HepG2 (cell line): ENCODE measurements around the gene DTX2.
"Not testable (repeated sequence)": the region's sequence is repeated elsewhere in the genome, so short reads cannot be mapped to it uniquely, and the experiment has no call there.

Experiments
- CTCF ChIP-seq: sonication (generic); formaldehyde crosslinking; IDR thresholded peaks from 2 replicates; pipeline ENCODE4 v1.5.0; 2020; ENCODE audit warnings: mild to moderate bottlenecking, missing genetic modification reagents, moderate library complexity
- EZH2 ChIP-seq: conservative IDR thresholded peaks from 2 replicates; pipeline ENCODE4 v1.6.1; 2012; ENCODE audit warnings: mild to moderate bottlenecking, low read depth, low read length, moderate library complexity
- NR2F6 ChIP-seq, 2 experiments: IDR thresholded peaks; 2 replicates each; pipeline ENCODE4 v1.6.1; 2016; ENCODE audit warnings: antibody characterized with exemption in 1 of 2, mild to moderate bottlenecking in 1 of 2
- REST ChIP-seq, 2 experiments: IDR thresholded peaks; 2 replicates each; pipeline ENCODE4 v1.6.1; 2011 to 2012; ENCODE audit warnings: low read length in 2 of 2, borderline replicate concordance in 1 of 2, low read depth in 1 of 2, mild to moderate bottlenecking in 1 of 2, moderate library complexity in 1 of 2
- ZKSCAN1 ChIP-seq: fragments of 150-350 bp; IDR thresholded peaks from 2 replicates; pipeline ENCODE4 v1.6.1; 2014; ENCODE audit warnings: low read length
- ZNF512B ChIP-seq: sonication (generic); formaldehyde crosslinking; IDR thresholded peaks from 2 replicates; pipeline ENCODE4 v1.5.1; 2020; ENCODE audit warnings: missing genetic modification reagents, mild to moderate bottlenecking, borderline replicate concordance
- ZNF678 ChIP-seq: sonication (generic); formaldehyde crosslinking; IDR thresholded peaks from 2 replicates; pipeline ENCODE4 v1.4.0; 2020; ENCODE audit warnings: mild to moderate bottlenecking, missing genetic modification reagents

- not testable (repeated sequence) for TF ChIP-seq EZH2; NR2F6 (IDR thresholded peaks at IDR 0.05); NR2F6 (CRISPR knock-in tag; IDR thresholded peaks at IDR 0.05); ZNF678 (CRISPR knock-in tag); ZNF512B (CRISPR knock-in tag); CTCF; ZKSCAN1; REST (IDR thresholded peaks at IDR 0.05; ENCODE audit: borderline replicate concordance in 1 of 2, low read depth in 1 of 2, low read length in 2 of 2)
Measured at GRCh38 chr7:76531643-76532042, 70.1 kb downstream of the DTX2 start.
